GM12872 (cell line): ENCODE measurements around the gene CELSR1.

Experiments used
- CTCF ChIP-seq: IDR thresholded peaks from 3 replicates; pipeline ENCODE4 v1.5.1; 2011; ENCODE audit warnings: low read depth, mild to moderate bottlenecking, low read length, moderate library complexity; ENCODE audit not compliant: insufficient read depth

The CELSR1 gene

DNA sequence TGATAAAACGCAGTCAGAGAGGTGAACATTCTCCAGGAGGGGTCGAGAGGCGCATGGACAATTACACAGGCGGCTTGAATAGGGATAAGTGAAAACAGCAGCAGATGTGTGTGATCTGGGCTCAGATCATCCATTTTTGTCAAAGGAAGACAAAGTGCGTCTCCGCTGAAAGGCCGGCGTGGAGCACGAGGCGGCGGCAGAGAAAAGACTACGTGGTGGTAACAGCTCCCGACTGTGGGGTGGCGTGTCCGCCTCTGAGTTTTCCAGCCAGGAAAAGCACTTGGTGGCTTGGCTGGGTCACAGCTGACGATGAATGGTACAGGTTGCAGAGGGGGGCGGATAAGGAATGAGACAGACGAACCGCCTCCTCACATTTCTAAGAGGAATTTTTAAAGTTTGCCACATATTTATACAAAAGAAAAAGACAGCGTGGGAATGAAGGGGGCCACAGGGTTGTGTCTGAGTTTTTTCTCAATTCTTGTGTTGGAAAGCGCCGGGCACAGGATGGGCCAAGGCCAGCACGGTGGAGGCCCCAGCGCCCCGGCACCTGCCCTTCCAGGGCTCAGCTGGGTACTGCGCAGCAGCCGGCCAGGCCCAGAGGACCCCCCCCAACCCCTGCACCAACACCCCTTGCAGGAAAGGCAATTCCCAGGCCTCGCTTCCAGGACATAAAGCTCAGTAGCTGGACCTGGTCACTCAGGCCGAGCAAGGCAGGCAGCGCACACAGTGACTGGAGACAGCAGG is 121.5 kb downstream of the CELSR1 start:
- TF ChIP-seq CTCF, result no peak

GRCh38 chr22:46414704-46415103 is 122.7 kb downstream of the CELSR1 start:
- no peak for TF ChIP-seq CTCF

- no peak for TF ChIP-seq CTCF
These were observed 123.6 kb downstream of the CELSR1 start for GRCh38 chr22:46413725-46414379.

DNA sequence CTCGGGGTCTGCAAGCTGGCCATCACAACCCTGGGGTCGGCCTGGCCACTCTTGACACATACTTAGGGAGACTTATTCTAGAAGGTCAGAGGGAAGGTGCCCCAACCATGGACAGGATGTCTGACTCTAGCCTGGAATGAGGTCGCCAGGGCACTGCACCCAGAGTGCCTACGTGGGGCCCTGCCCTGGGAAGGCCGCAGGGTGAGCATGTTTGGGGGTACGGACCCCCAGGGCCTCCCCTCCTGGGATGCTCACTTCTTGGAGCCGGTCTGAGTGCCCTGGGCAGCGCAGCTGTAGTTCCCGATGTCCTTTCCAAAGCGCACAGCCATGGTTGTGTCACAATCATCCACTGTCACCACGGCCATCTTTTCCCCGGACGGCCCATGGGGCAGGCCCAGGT is 126.1 kb downstream of the CELSR1 start:
- TF ChIP-seq CTCF, result no peak

GRCh38 chr22:46410291-46410808 is 127.1 kb downstream of the CELSR1 start:
- TF ChIP-seq CTCF, result no peak

- TF ChIP-seq CTCF, result no peak
These were observed 127.7 kb downstream of the CELSR1 start for GRCh38 chr22:46409631-46410210.

GRCh38 chr22:46408568-46409506 is 128.6 kb downstream of the CELSR1 start:
- TF ChIP-seq CTCF, result no peak
